Ovary (tissue), 9 donors: ENCODE measurements around the gene LMOD1. TPM values are rescaled to one million over a fixed set of nuclear protein-coding genes. Genes with fewer than 3 reads are reported as not detected.
"Not testable (repeated sequence)": the region's sequence is repeated elsewhere in the genome, so short reads cannot be mapped to it uniquely, and the experiment has no call there.

Experiments used
- DNase-seq, 5 donors: peaks; one replicate each; pipeline ENCODE4 v3.0.0-alpha.2; 2019 to 2020
- H3K27ac ChIP-seq, 2 donors: fragments of 200-600 bp; one replicate each; pipeline versions ENCODE4 v1.5.1 to v1.8.0; 2019 to 2022
- H3K27me3 ChIP-seq: fragments of 200-600 bp; one replicate; pipeline ENCODE4 v1.8.0; 2022
- H3K36me3 ChIP-seq: fragments of 200-600 bp; sonication (generic); one replicate; pipeline ENCODE4 v1.5.1; 2019
- H3K4me1 ChIP-seq: one replicate; pipeline ENCODE4 v1.8.1; 2013; ENCODE audit warnings: mild to moderate bottlenecking, moderate library complexity; ENCODE audit not compliant: insufficient read depth
- H3K4me3 ChIP-seq: fragments of 200-600 bp; sonication (generic); one replicate; pipeline ENCODE4 v1.5.1; 2017
- H3K9me3 ChIP-seq, 2 donors: fragments of 200-600 bp in 1 of 2; sonication (generic) in 1 of 2; one replicate each; pipeline versions ENCODE4 v1.5.1 to v1.8.1; 2013 to 2019; ENCODE audit warnings: mild to moderate bottlenecking in 1 of 2, moderate library complexity in 1 of 2
- EP300 ChIP-seq: sonication (generic); formaldehyde crosslinking; IDR thresholded peaks from one replicate; pipeline ENCODE4 v1.6.1; 2017; ENCODE audit warnings: antibody characterized with exemption
- POLR2A ChIP-seq: fragments of 450-650 bp; IDR thresholded peaks from one replicate; pipeline ENCODE4 v1.6.1; 2017; ENCODE audit warnings: antibody characterized with exemption, mild to moderate bottlenecking, moderate library complexity
- WGBS, 3 donors: extraction: QIAGEN DNeasy Blood & Tissue Kit in 1 of 3; methylation state at CpG; one replicate each; pipeline versions ENCODE4 v1.1.5 to v1.1.7; 2013 to 2017; 5-methylcytosine and 5-hydroxymethylcytosine counted together
- intact Hi-C, 4 donors: fragments of 100-400 bp; cut with DNase I; formaldehyde crosslinking; loops; one replicate each; pipeline versions ENCODE4 v1.11.0 to v1.15.1; 2022 to 2023
- polyA plus RNA-seq, 2 donors: library from polyadenylated mRNA; stranded (reverse); fragments of 200-250 nt in 1 of 2; fragments of 350-450 nt in 1 of 2; fragmentation: Illumina TruSeq in 1 of 2; extraction: RNeasy Lipid Tissue Mini Kit (QIAGEN cat#74804) in 1 of 2; gene quantifications; one replicate each; pipeline ENCODE4 v1.2.3, GENCODE V29; 2013 to 2014
- total RNA-seq, 7 donors: library from RNA; depleted of rRNA in 2 of 7; stranded (reverse); fragments of >200 nt in 2 of 7; fragmentation: NEBNext Ultra II Directional in 3 of 7; extraction: Animal tissue kit (Norgen Biotek cat#: 25700) in 3 of 7; gene quantifications; one replicate each; pipeline versions ENCODE4 v1.1.0 to v1.2.4, GENCODE V29; 2016 to 2023
- TF ChIP-seq, protein P1 (sequence below), 3 donors: fragments of 450-650 bp in 2 of 3; fragments of 200-600 bp in 1 of 3; IDR thresholded peaks; one replicate each; pipeline versions ENCODE4 v1.5.1 to v1.8.0; 2016 to 2022; ENCODE audit warnings: antibody characterized with exemption in 3 of 3, mild to moderate bottlenecking in 1 of 3
- donor health status: DM: no; HTN: no; CAD: no; lungs with moderate emphysema.
- donor health status: DM: no; HTN: no; CAD: no.
- donor health status: Bipolar disorder and iron deficiency.
- donor health status: DM: yes; HTN: yes; CAD: no.
- donor health status: DM: no; HTN: no; CAD: no.
- donor health status: DM: yes; HTN: yes; CAD: no.

LMOD1 gene
- total and polyA plus RNA-seq, 9 donors = 25.6 to 255 (median 92.6) TPM

DNA sequence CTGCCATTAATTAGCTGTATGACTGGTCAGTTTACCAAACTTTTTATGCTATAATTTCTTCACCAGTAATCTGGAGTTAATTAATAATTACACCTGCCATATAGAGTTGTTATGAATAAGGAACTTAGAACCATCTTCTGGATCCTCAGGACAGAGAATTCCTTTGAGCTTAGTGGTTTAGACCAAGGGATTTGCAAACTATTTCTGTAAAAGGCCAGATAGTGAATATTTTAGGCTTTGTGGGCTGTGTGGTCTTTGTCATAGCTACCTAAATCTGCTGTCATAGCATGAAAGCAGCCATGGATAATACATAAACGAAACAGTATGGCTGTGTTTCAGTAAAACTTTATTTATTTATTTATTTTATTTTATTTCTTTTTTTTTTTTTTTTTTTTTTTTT lies 17.9 kb upstream of the LMOD1 start:
- Histone ChIP-seq H3K4me1 (no peaks in the 10 kb centered on the region), H3K27ac (no peak overlapping the region), H3K4me3 (no peak overlapping the region), H3K27me3 (no peaks in the 10 kb centered on the region), H3K9me3 (no peaks in the 10 kb centered on the region), H3K36me3 (peaks cover 3% of the 10 kb centered on the region)
- WGBS, 3 donors = 65 to 82% (median 75%) methylated on average over 1 of the region's 1 CpG
- intact Hi-C loops = no loop called here
- no peak for DNase-seq
- TF ChIP-seq POLR2A (no peak), EP300 (no peak)
- TF ChIP-seq, protein P1, sequence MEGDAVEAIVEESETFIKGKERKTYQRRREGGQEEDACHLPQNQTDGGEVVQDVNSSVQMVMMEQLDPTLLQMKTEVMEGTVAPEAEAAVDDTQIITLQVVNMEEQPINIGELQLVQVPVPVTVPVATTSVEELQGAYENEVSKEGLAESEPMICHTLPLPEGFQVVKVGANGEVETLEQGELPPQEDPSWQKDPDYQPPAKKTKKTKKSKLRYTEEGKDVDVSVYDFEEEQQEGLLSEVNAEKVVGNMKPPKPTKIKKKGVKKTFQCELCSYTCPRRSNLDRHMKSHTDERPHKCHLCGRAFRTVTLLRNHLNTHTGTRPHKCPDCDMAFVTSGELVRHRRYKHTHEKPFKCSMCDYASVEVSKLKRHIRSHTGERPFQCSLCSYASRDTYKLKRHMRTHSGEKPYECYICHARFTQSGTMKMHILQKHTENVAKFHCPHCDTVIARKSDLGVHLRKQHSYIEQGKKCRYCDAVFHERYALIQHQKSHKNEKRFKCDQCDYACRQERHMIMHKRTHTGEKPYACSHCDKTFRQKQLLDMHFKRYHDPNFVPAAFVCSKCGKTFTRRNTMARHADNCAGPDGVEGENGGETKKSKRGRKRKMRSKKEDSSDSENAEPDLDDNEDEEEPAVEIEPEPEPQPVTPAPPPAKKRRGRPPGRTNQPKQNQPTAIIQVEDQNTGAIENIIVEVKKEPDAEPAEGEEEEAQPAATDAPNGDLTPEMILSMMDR (IDR thresholded peaks at IDR 0.05) = no peak

DNA sequence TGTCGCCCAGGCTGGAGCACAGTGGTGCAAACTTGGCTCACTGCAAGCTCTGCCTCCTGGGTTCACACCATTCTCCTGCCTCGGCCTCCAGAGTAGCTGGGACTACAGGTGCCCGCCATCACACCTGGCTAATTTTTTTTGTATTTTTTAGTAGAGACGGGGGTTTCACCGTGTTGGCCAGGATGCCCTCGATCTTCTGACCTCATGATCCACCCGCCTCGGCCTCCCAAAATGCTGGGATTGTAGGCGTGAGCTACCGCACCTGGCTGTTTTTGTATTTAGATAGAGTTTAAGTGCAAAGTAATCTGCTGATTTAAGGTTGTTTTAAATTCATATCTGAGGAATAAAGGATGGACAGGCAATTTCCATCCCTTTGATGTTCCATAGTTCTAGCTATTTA lies 16.0 kb upstream of the LMOD1 start:
- DNase-seq, intact Hi-C loops, H3K36me3 ChIP-seq, H3K9me3 ChIP-seq, H3K4me1 ChIP-seq, H3K4me3 ChIP-seq, H3K27ac ChIP-seq, H3K27me3 ChIP-seq: not testable (repeated sequence)
- WGBS, 3 donors = 81 to 93% (median 82%) methylated on average over 10 of the region's 10 CpGs

DNA sequence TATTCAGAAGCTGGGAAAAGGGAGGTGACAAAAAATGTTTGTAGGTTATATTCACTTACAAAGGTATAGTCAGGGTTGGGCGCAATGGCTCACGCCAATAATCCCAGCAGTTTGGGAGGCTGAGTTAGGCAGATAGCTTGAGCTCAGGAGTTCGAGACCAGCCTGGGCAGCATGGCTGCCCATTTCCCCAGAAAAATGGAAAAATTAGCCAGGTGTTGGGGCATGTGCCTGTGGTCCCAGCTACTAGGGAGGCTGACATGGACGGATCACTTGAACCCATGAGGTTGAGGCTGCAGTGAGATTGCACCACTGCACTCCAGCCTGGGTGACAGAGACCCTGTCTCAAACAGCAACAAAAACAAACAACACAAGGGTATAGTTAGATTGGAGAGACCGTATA lies 12.0 kb upstream of the LMOD1 start:
- H3K27ac ChIP-seq = no peak overlapping the region
- peaks cover 3% of the 10 kb centered on the region for H3K36me3 ChIP-seq
- no peak for DNase-seq
- H3K4me1 ChIP-seq = peaks cover 2% of the 10 kb centered on the region
- intact Hi-C loops = loop anchor here in 1 of 4 donors (5.0 kb wide), 1 partner anchor 66 kb away; no protein-coding TSS in a partner anchor
- 84 to 94% (median 92%) methylated on average over 5 of the region's 5 CpGs for WGBS, 3 donors
- TF ChIP-seq, protein P1 (IDR thresholded peaks at IDR 0.05) = no peak
- TF ChIP-seq EP300 (no peak), POLR2A (no peak)
- no peak overlapping the region for H3K4me3 ChIP-seq
- no peaks in the 10 kb centered on the region for H3K27me3 ChIP-seq
- H3K9me3 ChIP-seq = no peaks in the 10 kb centered on the region

DNA sequence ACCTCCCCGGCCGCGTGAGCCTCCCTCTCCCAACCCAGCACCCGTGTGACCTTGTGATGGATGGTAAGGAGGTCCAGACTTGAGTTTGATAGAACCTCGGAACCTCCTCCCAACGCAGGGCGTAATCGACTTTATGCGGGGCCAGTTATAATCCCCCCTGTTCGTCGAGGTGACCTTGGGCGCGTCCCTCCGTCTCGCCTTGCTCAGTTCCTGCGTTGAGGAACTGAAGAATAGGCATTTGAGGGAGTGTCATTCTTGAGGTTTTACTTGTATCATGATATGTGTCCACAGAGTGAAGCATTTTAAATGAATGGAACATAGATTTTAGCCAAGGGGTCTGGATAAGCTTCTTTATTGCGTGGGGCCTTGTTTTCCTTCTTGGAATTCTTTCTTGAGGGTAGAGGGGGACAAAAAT lies 9.4 kb upstream of the LMOD1 start:
- Histone ChIP-seq H3K27me3 (no peaks in the 10 kb centered on the region), H3K9me3 (no peaks in the 10 kb centered on the region), H3K27ac (peak overlapping the region; percentile 47 to 79), H3K4me3 (peak overlapping the region; percentile 73), H3K36me3 (no peaks in the 10 kb centered on the region), H3K4me1 (peaks cover 2% of the 10 kb centered on the region)
- TF ChIP-seq EP300 (no peak), POLR2A (no peak)
- TF ChIP-seq, protein P1 (IDR thresholded peaks at IDR 0.05) = no peak
- no peak for DNase-seq
- intact Hi-C loops = loop anchor here in 1 of 4 donors (5.0 kb wide), 1 partner anchor 63 kb away; no protein-coding TSS in a partner anchor
- 0 to 1% (median 0%) methylated on average over 17 of the region's 17 CpGs for WGBS, 3 donors

DNA sequence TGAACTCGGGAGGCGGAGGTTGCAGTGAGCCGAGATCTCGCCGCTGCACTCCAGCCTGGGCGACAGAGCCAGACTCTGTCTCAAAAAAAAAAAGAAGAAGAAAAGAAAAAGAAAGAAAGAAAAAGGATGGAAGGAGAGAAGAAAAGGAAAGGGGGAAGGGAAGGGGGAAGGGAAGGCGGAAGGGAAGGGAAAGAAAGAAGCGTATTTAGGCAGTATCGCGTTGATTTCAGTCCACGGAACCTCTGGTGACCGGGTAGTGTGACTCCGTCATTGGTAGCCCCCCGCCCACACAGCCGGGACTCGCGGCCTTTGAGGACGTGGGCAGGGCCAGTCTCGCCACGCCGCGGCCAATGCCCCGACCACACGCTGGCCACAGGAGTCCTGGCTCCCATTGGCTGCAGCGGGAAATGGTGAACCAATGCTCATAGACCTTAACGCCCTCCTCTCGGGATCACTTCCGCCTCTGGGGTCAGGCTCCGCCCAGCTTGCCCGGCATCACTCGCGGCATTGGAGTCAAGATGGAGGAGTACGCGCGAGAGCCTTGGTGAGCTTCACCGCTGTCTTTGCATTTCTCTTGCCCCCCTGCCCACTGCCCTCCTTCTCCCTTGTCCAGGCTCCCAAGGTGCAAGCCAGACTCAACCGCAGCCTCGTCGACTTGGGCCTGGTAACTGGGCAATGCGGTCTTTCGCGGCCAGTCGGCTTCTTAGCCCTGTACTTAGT lies 8.8 kb upstream of the LMOD1 start, which contains the start of gene TIMM17A:
TIMM17A (plus strand) TSS at position 495 of the 720 bp plus-strand sequence; CDS start at position 519, 24 bp downstream.
- Histone ChIP-seq H3K27ac (peak within 1 kb of the TSS; percentile 79), H3K36me3 (no peaks in the 10 kb centered on the region), H3K27me3 (no peaks in the 10 kb centered on the region), H3K9me3 (no peaks in the 10 kb centered on the region), H3K4me1 (peaks cover 4% of the 10 kb centered on the region), H3K4me3 (peak within 1 kb of the TSS; percentile 73)
- peak; percentile 94 to 96 (median 95) for DNase-seq
- WGBS, 3 donors = 0 to 1% (median 1%) methylated on average over 43 of the region's 43 CpGs
- TF ChIP-seq, protein P1 (IDR thresholded peaks at IDR 0.05) = peak in 2 of 3 donors; percentile 7 to 11
- TF ChIP-seq EP300 (no peak), POLR2A (peak; percentile 92)
- intact Hi-C loops = loop anchor here in 1 of 4 donors (5.0 kb wide), 1 partner anchor 63 kb away; no protein-coding TSS in a partner anchor
